ENCODE data around the gene HERPUD2. TPM values are rescaled to one million over a fixed set of nuclear protein-coding genes. Genes with fewer than 3 reads are reported as not detected.
"Not testable (repeated sequence)": the region's sequence is repeated elsewhere in the genome, so short reads cannot be mapped to it uniquely, and the experiment has no call there.

Gene HERPUD2
- total RNA-seq, 4 donors from 2014 or later: 27.0 to 35.9 (median 29.9) TPM

GRCh38 chr7:35599061-35599460, 95.9 kb downstream of the HERPUD2 start:
- no peaks in the 10 kb centered on the region for H3K4me1 ChIP-seq
- no peak overlapping the region for H3K27ac ChIP-seq
- no peaks in the 10 kb centered on the region for H3K9me3 ChIP-seq
- no peaks in the 10 kb centered on the region for H3K36me3 ChIP-seq
- TF ChIP-seq POLR2A (IDR thresholded peaks at IDR 0.05): no peak
- no peak for TF ChIP-seq CTCF (IDR thresholded peaks at IDR 0.05)
- H3K27me3 ChIP-seq: no peaks in the 10 kb centered on the region
- DNase-seq: no peak
- no peak overlapping the region for H3K4me3 ChIP-seq (replicated peaks in 1 of 3)
- WGBS, 2 donors: 47 to 50% methylated on average over 2 of the region's 2 CpGs
- intact Hi-C loops (cut with DNase I): no loop called here

DNA sequence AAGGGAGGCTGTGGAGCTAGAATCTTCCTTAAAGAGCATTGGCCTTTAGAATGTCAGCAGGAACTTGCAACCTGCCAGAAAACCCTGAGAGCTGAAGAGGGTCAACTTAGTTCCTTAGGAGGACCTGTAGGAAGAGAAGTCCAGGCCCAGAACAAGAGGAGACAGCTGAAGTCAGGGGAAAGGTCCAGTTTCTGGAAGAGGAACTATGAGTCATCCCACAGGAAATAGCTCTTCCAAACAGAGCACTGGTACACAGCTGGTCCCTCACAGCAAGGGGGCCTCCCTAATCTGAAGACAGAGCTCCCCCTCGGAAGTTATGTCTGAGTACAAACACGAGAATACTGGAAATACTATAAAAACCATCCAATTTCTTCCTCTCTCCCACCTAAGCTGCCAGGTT, 98.9 kb downstream of the HERPUD2 start:
- intact Hi-C loops (cut with DNase I): no loop called here
- H3K27ac ChIP-seq: no peak overlapping the region
- no peaks in the 10 kb centered on the region for H3K27me3 ChIP-seq
- no peaks in the 10 kb centered on the region for H3K4me1 ChIP-seq
- no peak overlapping the region for H3K4me3 ChIP-seq (replicated peaks in 1 of 3)
- no peaks in the 10 kb centered on the region for H3K36me3 ChIP-seq
- TF ChIP-seq CTCF (IDR thresholded peaks at IDR 0.05) (no peak), POLR2A (IDR thresholded peaks at IDR 0.05) (no peak)
- 64 to 68% methylated on average over 2 of the region's 2 CpGs for WGBS, 2 donors
- H3K9me3 ChIP-seq: no peaks in the 10 kb centered on the region
- DNase-seq: no peak

DNA sequence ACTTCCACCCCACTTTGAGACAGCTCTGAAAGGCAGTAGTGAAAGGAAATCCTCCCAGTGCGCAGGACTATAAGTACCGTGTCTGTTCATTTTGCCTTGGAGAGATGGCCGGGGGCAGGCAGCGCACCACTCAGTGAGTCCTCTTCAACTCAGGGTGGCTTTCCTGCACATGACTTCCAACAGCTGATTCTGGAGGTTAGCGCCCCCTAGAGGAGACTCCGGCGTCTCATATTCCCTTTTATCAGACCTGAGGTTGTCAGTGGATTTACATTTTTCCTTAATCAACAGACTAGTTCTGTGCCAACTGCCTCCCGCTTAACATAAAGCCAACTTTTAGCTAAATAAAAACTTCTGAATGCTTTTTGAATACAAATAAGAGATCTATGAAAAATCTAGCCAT, 101.0 kb downstream of the HERPUD2 start:
- intact Hi-C loops (cut with DNase I): no loop called here
- TF ChIP-seq CTCF (IDR thresholded peaks at IDR 0.05): no peak
- TF ChIP-seq POLR2A (IDR thresholded peaks at IDR 0.05): no peak
- Histone ChIP-seq H3K36me3 (no peaks in the 10 kb centered on the region), H3K9me3 (no peaks in the 10 kb centered on the region), H3K27me3 (no peaks in the 10 kb centered on the region), H3K27ac (no peak overlapping the region), H3K4me1 (no peaks in the 10 kb centered on the region), H3K4me3 (replicated peaks in 1 of 3) (no peak overlapping the region)
- WGBS, 2 donors: 76 to 79% methylated on average over 8 of the region's 8 CpGs
- DNase-seq: no peak

GRCh38 chr7:35588647-35589046, 106.3 kb downstream of the HERPUD2 start:
- Histone ChIP-seq H3K4me1 (no peaks in the 10 kb centered on the region), H3K4me3 (replicated peaks in 1 of 3) (no peak overlapping the region), H3K9me3 (no peaks in the 10 kb centered on the region), H3K27ac (no peak overlapping the region), H3K36me3 (no peaks in the 10 kb centered on the region), H3K27me3 (no peaks in the 10 kb centered on the region)
- TF ChIP-seq CTCF (IDR thresholded peaks at IDR 0.05) (no peak), POLR2A (IDR thresholded peaks at IDR 0.05) (no peak)
- intact Hi-C loops (cut with DNase I): no loop called here
- no peak for DNase-seq
- WGBS, 2 donors: 77 to 86% methylated on average over 4 of the region's 4 CpGs

DNA sequence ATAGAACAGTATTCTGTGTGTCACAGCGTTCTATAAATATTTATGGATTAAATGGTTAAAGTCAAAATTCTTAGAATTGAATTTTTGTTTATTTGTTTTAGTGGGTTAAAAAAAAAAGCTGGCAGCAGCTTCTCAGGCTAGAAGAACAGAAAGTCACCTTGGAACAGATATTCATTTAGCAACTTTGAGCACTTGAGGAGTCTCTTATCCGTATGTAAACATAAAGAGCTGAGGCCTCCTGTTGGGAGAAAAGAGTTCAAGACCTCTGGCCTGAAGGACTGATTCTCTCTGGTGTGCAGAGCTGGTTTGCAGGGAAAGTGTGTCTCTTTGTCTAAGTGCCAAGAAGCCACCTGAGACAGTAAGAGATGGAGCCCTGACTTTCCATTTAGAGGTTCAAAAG, 109.9 kb downstream of the HERPUD2 start:
- no peak overlapping the region for H3K4me3 ChIP-seq (replicated peaks in 1 of 3)
- no peaks in the 10 kb centered on the region for H3K4me1 ChIP-seq
- H3K9me3 ChIP-seq: no peaks in the 10 kb centered on the region
- TF ChIP-seq CTCF (IDR thresholded peaks at IDR 0.05): no peak
- TF ChIP-seq POLR2A (IDR thresholded peaks at IDR 0.05): no peak
- DNase-seq: no peak
- no peak overlapping the region for H3K27ac ChIP-seq
- WGBS, 2 donors: 53 to 61% methylated on average over 2 of the region's 2 CpGs
- intact Hi-C loops (cut with DNase I): no loop called here
- no peaks in the 10 kb centered on the region for H3K36me3 ChIP-seq
- H3K27me3 ChIP-seq: no peaks in the 10 kb centered on the region

- 81 to 86% methylated on average over 3 of the region's 3 CpGs for WGBS, 2 donors
- H3K27ac ChIP-seq; intact Hi-C loops (cut with DNase I): not testable (repeated sequence)
Measured at GRCh38 chr7:35584533-35584932, 110.4 kb downstream of the HERPUD2 start.

More at GRCh38 chr7:35584533-35584932, 110.4 kb downstream of the HERPUD2 start:
- not testable (repeated sequence) for H3K4me1 ChIP-seq; H3K4me3 ChIP-seq (replicated peaks in 1 of 3); H3K9me3 ChIP-seq; H3K27me3 ChIP-seq; H3K36me3 ChIP-seq; DNase-seq
